ENCODE measurements around the gene CNP.
"Not testable (repeated sequence)": the region's sequence is repeated elsewhere in the genome, so short reads cannot be mapped to it uniquely, and the experiment has no call there.

The CNP gene

DNA sequence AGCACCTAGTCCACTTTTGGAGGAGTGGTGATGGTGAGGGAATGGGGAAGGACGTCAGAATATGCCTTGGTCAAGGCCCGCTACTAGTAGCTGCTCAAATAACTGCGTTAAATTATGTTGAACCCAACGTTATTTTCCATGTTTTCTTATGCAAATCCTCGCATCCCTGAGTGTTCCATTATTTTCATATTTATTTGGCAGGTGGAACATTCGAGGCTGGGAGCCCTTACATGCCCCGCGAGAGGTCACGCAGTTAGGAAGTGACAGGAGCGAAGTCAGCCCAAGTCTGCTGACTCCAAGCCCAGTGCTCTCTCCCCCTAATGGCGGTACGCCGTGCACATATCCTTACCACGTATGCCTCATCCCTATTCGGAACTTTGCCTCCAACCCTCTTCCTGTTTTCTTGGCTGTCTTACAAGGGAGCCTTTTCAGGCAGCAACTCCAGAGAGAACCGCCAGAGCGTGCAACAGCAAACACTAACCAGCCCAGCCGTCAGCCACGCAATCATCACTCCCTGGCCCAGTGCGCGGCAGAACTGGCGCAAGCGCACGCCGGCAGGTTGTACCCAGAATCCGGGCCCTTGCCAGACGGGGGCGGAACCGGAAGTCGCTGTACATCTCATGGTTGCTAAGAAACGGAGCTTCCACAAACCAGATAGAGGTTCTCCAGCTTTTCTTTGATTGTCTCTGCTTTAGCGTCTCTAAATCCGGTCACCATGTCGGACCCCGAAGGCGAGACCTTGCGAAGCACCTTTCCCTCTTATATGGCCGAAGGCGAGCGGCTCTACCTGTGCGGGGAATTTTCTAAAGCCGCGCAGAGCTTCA lies 36.4 kb upstream of the CNP start, which contains the start of gene ODAD4:
ODAD4 (plus strand) TSS at position 609 of the 824 bp plus-strand sequence; CDS start at position 716, 107 bp downstream.
- H3K4me1 ChIP-seq (ENCODE audit: control insufficient read depth, insufficient read depth, low read length) = peaks cover 6% of the 10 kb centered on the region
- no peaks in the 10 kb centered on the region for H3K36me3 ChIP-seq (ENCODE audit: control insufficient read depth, insufficient read depth, low read length)
- 3% methylated on average over 43 of the region's 43 CpGs for WGBS, 2 experiments
- no peaks in the 10 kb centered on the region for H3K27me3 ChIP-seq (ENCODE audit: control insufficient read depth, insufficient read depth, low read length, poor library complexity, severe bottlenecking)
- H3K27ac ChIP-seq (ENCODE audit: insufficient read depth, low read depth, low read length, poor library complexity, severe bottlenecking) = peak within 1 kb of the TSS; percentile 76
- H3K4me3 ChIP-seq (ENCODE audit: insufficient read depth, low read depth, low read length) = peak within 1 kb of the TSS; percentile 69
- no peaks in the 10 kb centered on the region for H3K9me3 ChIP-seq (ENCODE audit: control insufficient read depth, low read length)

DNA sequence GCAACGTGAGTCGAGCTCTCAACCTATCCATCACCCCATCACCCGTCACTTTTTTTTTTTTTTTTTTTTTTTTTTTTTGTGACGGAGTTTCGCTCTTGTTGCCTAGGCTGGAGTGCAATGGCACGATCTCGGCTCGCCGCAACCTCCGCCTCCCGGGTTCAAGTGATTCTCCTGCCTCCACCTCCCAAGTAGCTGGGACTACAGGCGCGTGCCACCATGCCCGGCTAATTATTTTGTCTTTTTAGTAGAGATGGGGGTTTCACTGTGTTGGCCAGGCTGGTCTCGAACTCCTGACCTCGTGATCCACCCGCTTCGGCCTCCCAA lies 35.8 kb upstream of the CNP start:
- not testable (repeated sequence) for H3K36me3 ChIP-seq (ENCODE audit: control insufficient read depth, insufficient read depth, low read length); H3K27me3 ChIP-seq (ENCODE audit: control insufficient read depth, insufficient read depth, low read length, poor library complexity, severe bottlenecking); H3K9me3 ChIP-seq (ENCODE audit: control insufficient read depth, low read length); H3K4me1 ChIP-seq (ENCODE audit: control insufficient read depth, insufficient read depth, low read length)
- Histone ChIP-seq H3K4me3 (ENCODE audit: insufficient read depth, low read depth, low read length) (peak overlapping the region; percentile 69), H3K27ac (ENCODE audit: insufficient read depth, low read depth, low read length, poor library complexity, severe bottlenecking) (peak overlapping the region; percentile 76)
- 60 to 69% methylated on average over 18 of the region's 18 CpGs for WGBS, 2 experiments

DNA sequence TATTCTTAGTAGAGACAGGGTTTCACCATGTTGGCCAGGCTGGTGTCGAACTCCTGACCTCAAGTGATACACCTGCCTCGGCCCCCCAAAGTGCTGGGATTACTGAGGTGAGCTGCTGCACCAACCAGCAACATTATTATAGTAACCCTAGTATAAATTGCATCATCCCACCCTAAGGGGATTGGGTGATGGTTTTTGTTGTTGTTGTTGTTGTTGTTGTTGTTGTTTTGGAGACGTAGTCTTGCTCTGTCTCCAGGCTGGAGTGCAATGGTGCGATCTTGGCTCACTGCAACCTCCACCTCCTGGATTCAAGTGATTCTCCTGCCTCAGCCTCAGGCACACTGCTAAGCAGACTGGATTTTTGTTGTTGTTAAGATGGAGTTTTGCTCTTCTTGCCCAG lies 34.9 kb upstream of the CNP start:
- not testable (repeated sequence) for H3K9me3 ChIP-seq (ENCODE audit: control insufficient read depth, low read length); H3K4me3 ChIP-seq (ENCODE audit: insufficient read depth, low read depth, low read length); H3K27me3 ChIP-seq (ENCODE audit: control insufficient read depth, insufficient read depth, low read length, poor library complexity, severe bottlenecking); H3K27ac ChIP-seq (ENCODE audit: insufficient read depth, low read depth, low read length, poor library complexity, severe bottlenecking); H3K36me3 ChIP-seq (ENCODE audit: control insufficient read depth, insufficient read depth, low read length); H3K4me1 ChIP-seq (ENCODE audit: control insufficient read depth, insufficient read depth, low read length)
- WGBS, 2 experiments = 89 to 92% methylated on average over 4 of the region's 4 CpGs

DNA sequence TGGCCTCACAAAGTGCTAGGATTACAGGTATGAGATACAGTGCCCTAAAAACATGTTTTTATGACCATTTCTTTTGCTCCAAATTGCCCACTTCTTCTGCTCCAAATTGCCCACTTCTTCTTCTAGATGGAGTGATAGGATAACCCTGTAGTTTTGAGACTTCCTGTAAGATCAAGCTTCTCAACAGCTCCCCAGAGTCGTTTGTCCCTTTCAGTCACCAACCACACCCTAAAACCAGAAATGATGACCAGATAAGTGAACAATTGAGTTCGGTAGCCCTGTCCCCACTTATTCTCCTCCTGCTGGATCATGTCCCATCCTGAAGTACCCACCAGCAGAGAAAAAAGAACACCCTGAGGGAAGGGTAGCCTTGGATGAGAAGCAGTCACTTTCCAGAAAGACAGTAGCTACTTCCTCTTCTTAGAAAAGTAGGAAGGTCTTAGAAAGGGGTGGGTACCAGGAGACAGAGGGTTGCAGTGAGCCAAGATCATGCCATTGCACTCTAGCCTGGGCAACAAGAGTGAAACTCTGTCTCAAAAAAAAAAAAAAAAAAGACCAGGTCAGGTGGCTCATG lies 33.7 kb upstream of the CNP start:
- H3K27ac ChIP-seq (ENCODE audit: insufficient read depth, low read depth, low read length, poor library complexity, severe bottlenecking) = no peak overlapping the region
- peaks cover 6% of the 10 kb centered on the region for H3K4me1 ChIP-seq (ENCODE audit: control insufficient read depth, insufficient read depth, low read length)
- no peaks in the 10 kb centered on the region for H3K27me3 ChIP-seq (ENCODE audit: control insufficient read depth, insufficient read depth, low read length, poor library complexity, severe bottlenecking)
- no peaks in the 10 kb centered on the region for H3K9me3 ChIP-seq (ENCODE audit: control insufficient read depth, low read length)
- WGBS, 2 experiments = 76 to 83% methylated on average over 2 of the region's 2 CpGs
- H3K4me3 ChIP-seq (ENCODE audit: insufficient read depth, low read depth, low read length) = no peak overlapping the region
- H3K36me3 ChIP-seq (ENCODE audit: control insufficient read depth, insufficient read depth, low read length) = peaks cover 10% of the 10 kb centered on the region

DNA sequence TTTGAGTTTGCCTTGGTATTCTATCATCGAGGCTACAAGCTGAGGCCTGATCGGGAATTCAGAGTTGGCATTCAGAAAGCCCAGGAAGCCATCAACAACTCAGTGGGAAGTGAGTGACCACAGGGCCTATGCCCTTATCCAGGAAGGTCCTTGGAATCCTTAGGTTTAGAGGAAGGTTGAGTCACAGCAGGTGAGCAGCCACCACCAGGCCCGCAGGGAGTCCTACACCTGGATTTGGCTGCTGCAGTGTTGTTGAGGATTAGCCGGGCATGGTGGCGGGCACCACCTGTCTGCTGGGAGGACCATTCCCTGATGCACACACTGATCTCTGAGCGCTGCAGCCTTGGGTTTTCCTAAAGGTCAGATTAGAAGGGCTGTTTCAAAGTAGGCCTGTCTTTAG lies 31.0 kb upstream of the CNP start:
- H3K27me3 ChIP-seq (ENCODE audit: control insufficient read depth, insufficient read depth, low read length, poor library complexity, severe bottlenecking) = no peaks in the 10 kb centered on the region
- 90 to 93% methylated on average over 6 of the region's 6 CpGs for WGBS, 2 experiments
- H3K27ac ChIP-seq (ENCODE audit: insufficient read depth, low read depth, low read length, poor library complexity, severe bottlenecking) = no peak overlapping the region
- peaks cover 6% of the 10 kb centered on the region for H3K4me1 ChIP-seq (ENCODE audit: control insufficient read depth, insufficient read depth, low read length)
- H3K9me3 ChIP-seq (ENCODE audit: control insufficient read depth, low read length) = no peaks in the 10 kb centered on the region
- no peak overlapping the region for H3K4me3 ChIP-seq (ENCODE audit: insufficient read depth, low read depth, low read length)
- H3K36me3 ChIP-seq (ENCODE audit: control insufficient read depth, insufficient read depth, low read length) = peaks cover 10% of the 10 kb centered on the region

DNA sequence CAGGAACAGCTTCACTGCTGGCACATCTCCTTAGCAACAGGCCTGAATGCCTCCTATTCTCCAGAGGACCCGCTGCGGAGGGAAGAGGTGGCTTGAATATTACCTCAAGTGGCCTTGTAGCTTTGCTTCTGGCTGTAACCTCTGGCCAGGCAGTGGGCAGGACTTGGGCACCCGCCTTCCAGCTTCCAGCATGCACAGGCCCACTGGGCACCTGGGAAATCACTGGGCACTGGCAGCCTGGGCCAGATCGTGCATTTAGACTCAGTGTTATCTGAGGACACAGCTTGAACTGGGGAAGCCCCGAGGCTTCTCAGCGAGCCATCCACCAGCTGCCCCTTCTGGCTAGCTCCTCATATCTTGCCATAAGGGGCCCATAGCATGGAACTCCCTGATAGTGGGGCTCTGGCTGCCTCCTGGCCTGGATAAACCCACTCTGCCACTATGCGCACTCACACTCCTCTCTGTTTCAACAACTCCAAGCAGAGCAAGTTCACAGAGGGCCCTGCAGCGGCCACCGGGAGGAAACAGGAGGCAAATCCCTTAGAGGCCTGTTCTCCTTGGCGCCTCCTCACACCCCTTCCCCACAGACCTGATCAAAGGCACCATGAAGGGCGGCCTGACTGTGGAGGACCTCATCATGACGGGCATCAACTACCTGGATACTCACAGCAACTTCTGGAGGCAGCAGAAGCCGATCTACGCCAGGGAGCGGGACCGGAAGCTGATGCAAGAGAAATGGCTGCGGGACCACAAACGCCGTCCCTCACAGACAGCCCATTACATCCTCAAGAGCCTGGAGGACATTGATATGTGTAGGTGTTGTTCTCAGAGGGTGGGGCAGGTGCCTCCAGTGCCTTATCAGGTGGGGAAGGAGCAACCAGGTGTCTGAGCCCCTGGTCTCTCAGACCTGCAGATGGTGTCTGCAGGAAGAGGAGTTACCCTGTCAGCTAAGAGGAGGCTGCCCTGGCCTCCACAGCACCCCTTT lies 28.3 kb upstream of the CNP start:
- H3K27me3 ChIP-seq (ENCODE audit: control insufficient read depth, insufficient read depth, low read length, poor library complexity, severe bottlenecking) = no peaks in the 10 kb centered on the region
- H3K27ac ChIP-seq (ENCODE audit: insufficient read depth, low read depth, low read length, poor library complexity, severe bottlenecking) = no peak overlapping the region
- H3K9me3 ChIP-seq (ENCODE audit: control insufficient read depth, low read length) = no peaks in the 10 kb centered on the region
- 93% methylated on average over 19 of the region's 19 CpGs for WGBS, 2 experiments
- H3K36me3 ChIP-seq (ENCODE audit: control insufficient read depth, insufficient read depth, low read length) = peaks cover 10% of the 10 kb centered on the region
- no peaks in the 10 kb centered on the region for H3K4me1 ChIP-seq (ENCODE audit: control insufficient read depth, insufficient read depth, low read length)
- no peak overlapping the region for H3K4me3 ChIP-seq (ENCODE audit: insufficient read depth, low read depth, low read length)

DNA sequence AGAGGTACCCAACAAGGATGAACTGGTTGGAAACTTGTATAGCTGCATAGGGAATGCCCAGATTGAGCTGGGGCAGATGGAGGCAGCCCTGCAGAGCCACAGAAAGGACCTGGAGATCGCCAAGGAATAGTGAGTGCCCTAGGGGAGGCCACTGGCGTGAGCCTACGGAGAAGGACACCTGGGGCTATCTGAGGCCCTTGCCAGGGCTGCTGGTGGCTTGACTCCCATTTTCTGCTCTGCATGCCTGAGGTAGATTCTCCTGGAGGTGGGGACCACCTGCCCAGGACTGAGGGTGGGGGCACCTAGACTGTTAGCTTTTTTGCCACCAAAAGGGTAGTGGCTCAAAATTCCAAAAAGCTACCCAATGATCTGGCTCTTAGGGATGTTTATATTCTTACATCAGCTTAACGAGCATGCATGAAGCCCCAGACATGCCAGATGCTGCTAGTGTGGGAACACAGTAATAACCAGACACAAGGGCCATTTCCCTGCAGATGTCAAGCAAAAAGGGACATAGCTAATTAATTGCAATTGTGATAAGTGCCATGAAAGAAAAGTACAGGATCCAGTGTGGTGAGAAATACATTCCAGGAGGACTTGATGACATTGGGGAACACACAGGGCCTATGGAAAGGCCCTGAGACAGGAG lies 27.4 kb upstream of the CNP start:
- Histone ChIP-seq H3K27me3 (ENCODE audit: control insufficient read depth, insufficient read depth, low read length, poor library complexity, severe bottlenecking) (no peaks in the 10 kb centered on the region), H3K27ac (ENCODE audit: insufficient read depth, low read depth, low read length, poor library complexity, severe bottlenecking) (no peak overlapping the region), H3K4me1 (ENCODE audit: control insufficient read depth, insufficient read depth, low read length) (no peaks in the 10 kb centered on the region), H3K36me3 (ENCODE audit: control insufficient read depth, insufficient read depth, low read length) (peaks cover 10% of the 10 kb centered on the region), H3K4me3 (ENCODE audit: insufficient read depth, low read depth, low read length) (no peak overlapping the region), H3K9me3 (ENCODE audit: control insufficient read depth, low read length) (no peaks in the 10 kb centered on the region)
- WGBS, 2 experiments = 93 to 94% methylated on average over 4 of the region's 4 CpGs

DNA sequence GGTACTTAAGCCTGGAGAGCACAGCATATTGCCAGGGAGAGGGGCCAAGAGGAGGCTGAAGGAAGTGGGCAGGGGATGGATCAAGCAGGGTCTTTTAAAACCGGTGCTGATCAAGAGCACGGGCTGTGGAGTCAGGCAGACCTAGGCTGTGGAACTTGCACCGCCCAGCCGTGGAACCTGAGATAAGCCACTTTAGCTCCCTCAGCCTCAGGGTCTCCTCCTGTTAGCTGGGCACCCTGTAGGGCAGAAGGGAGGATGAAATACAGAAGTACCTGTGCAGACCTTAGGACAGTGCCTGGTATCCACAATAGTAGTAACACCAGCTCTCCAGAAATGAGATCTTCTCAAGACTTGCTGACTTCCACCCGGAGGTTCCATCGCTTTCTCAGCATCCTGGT lies 26.9 kb upstream of the CNP start:
- WGBS, 2 experiments = 94 to 96% methylated on average over 6 of the region's 6 CpGs
- Histone ChIP-seq H3K27me3 (ENCODE audit: control insufficient read depth, insufficient read depth, low read length, poor library complexity, severe bottlenecking) (no peaks in the 10 kb centered on the region), H3K36me3 (ENCODE audit: control insufficient read depth, insufficient read depth, low read length) (peaks cover 10% of the 10 kb centered on the region), H3K4me3 (ENCODE audit: insufficient read depth, low read depth, low read length) (no peak overlapping the region), H3K27ac (ENCODE audit: insufficient read depth, low read depth, low read length, poor library complexity, severe bottlenecking) (no peak overlapping the region), H3K9me3 (ENCODE audit: control insufficient read depth, low read length) (no peaks in the 10 kb centered on the region), H3K4me1 (ENCODE audit: control insufficient read depth, insufficient read depth, low read length) (no peaks in the 10 kb centered on the region)

DNA sequence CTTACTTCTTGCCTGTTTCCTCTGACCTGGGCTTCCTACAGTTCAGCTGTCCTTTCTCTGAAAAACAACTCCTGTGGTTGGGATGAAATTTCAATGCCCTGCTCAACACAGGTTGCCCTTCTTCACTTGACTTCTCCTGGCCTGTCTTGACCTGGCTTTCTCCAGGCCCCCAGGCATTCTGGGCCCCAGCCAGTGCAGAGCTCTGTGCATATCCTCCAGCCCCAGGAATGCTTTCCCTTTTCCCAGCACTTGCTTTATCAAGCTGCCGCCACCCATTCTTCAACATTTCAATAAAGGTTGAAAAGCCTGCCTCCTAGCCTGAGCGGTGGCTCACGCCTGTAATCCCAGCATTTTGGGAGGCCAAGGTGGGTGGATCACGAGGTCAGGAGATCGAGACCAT lies 25.4 kb upstream of the CNP start:
- H3K36me3 ChIP-seq (ENCODE audit: control insufficient read depth, insufficient read depth, low read length) = peaks cover 5% of the 10 kb centered on the region
- no peaks in the 10 kb centered on the region for H3K9me3 ChIP-seq (ENCODE audit: control insufficient read depth, low read length)
- WGBS, 2 experiments = 86 to 92% methylated on average over 5 of the region's 5 CpGs

More for the DNA sequence above, 25.4 kb upstream of the CNP start:
- Histone ChIP-seq H3K27ac (ENCODE audit: insufficient read depth, low read depth, low read length, poor library complexity, severe bottlenecking) (no peak overlapping the region), H3K27me3 (ENCODE audit: control insufficient read depth, insufficient read depth, low read length, poor library complexity, severe bottlenecking) (no peaks in the 10 kb centered on the region), H3K4me1 (ENCODE audit: control insufficient read depth, insufficient read depth, low read length) (no peaks in the 10 kb centered on the region), H3K4me3 (ENCODE audit: insufficient read depth, low read depth, low read length) (no peak overlapping the region)
